Measurements from ENCODE around the gene RPP14. TPM values are rescaled to one million over a fixed set of nuclear protein-coding genes. Genes with fewer than 3 reads are reported as not detected.

The RPP14 gene
- total and polyA plus RNA-seq, 2 experiments from 2014 or later, result 11.7 to 18.6 TPM

DNA sequence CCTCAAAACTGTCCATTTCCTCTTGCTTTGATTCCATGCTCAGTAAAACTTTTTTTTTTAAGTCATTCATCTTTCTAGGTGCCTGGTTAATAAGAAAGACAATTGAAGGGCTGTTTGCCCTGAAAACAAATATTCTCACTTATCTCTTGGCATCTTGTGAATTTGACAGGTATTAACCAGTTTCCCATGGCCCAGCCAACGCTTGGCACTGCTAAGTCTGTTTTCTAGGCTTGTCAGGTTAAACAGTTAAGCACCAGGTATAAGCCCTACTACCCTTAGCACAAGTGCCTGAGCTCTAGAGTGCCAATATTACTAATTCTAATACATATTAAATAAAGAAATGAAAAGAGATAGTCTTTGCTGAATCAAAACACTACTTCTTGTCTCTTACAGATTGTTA is 63.0 kb downstream of the RPP14 start (continued):
- TF ChIP-seq EZH2 (IDR thresholded peaks at IDR 0.05; ENCODE audit: low read depth, unreplicated experiment) (no peak), EZH2phosphoT487 (IDR thresholded peaks at IDR 0.05; ENCODE audit: unreplicated experiment) (no peak), STAT1 (IDR thresholded peaks at IDR 0.05; ENCODE audit: unreplicated experiment) (no peak)
- TF ChIP-seq, protein P1, sequence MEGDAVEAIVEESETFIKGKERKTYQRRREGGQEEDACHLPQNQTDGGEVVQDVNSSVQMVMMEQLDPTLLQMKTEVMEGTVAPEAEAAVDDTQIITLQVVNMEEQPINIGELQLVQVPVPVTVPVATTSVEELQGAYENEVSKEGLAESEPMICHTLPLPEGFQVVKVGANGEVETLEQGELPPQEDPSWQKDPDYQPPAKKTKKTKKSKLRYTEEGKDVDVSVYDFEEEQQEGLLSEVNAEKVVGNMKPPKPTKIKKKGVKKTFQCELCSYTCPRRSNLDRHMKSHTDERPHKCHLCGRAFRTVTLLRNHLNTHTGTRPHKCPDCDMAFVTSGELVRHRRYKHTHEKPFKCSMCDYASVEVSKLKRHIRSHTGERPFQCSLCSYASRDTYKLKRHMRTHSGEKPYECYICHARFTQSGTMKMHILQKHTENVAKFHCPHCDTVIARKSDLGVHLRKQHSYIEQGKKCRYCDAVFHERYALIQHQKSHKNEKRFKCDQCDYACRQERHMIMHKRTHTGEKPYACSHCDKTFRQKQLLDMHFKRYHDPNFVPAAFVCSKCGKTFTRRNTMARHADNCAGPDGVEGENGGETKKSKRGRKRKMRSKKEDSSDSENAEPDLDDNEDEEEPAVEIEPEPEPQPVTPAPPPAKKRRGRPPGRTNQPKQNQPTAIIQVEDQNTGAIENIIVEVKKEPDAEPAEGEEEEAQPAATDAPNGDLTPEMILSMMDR (conservative IDR thresholded peaks at IDR 0.05; ENCODE audit: low read depth in 2 of 2), result no peak

Small RNAs within 50 kb of the gene (small RNA-seq; reads per million reads assigned to genes)
- not detected for gene AC098479.1 (ENCODE audit: low replicate concordance)

Other genes with a start within 250 kb of the RPP14 start
- not detected in 2 replicates for gene DNASE1L3, start 95.3 kb upstream of the RPP14 start, total RNA-seq (2014; rRNA removed; shearing (Covaris generic))
- gene DNASE1L3, start 95.3 kb upstream of the RPP14 start, polyA plus RNA-seq (2016; fragmentation: Nextera tagmentation; extraction: Ambion mirVana), result not detected in 2 replicates
- gene ABHD6, start 68.5 kb upstream of the RPP14 start, total RNA-seq (2014; rRNA removed; shearing (Covaris generic)), result 5.5 and 6.5 TPM in 2 replicates
- 3.7 TPM in 2 replicates for gene ABHD6, start 68.5 kb upstream of the RPP14 start, polyA plus RNA-seq (2016; fragmentation: Nextera tagmentation; extraction: Ambion mirVana)
- 8.7 and 19.3 TPM in 2 replicates for gene HTD2, start 275 bp downstream of the RPP14 start, total RNA-seq (2014; rRNA removed; shearing (Covaris generic))
- gene HTD2, start 275 bp downstream of the RPP14 start, polyA plus RNA-seq (2016; fragmentation: Nextera tagmentation; extraction: Ambion mirVana), result 22.0 and 24.2 TPM in 2 replicates
- 6.5 and 9.1 TPM in 2 replicates for gene PXK, start 26.6 kb downstream of the RPP14 start, total RNA-seq (2014; rRNA removed; shearing (Covaris generic))
- gene PXK, start 26.6 kb downstream of the RPP14 start, polyA plus RNA-seq (2016; fragmentation: Nextera tagmentation; extraction: Ambion mirVana), result 6.4 and 7.0 TPM in 2 replicates
- 153 and 222 TPM in 2 replicates for gene PDHB, start 127.6 kb downstream of the RPP14 start, total RNA-seq (2014; rRNA removed; shearing (Covaris generic))
- 161 and 172 TPM in 2 replicates for gene PDHB, start 127.6 kb downstream of the RPP14 start, polyA plus RNA-seq (2016; fragmentation: Nextera tagmentation; extraction: Ambion mirVana)
- gene KCTD6, start 185.9 kb downstream of the RPP14 start, total RNA-seq (2014; rRNA removed; shearing (Covaris generic)), result 22.8 and 28.3 TPM in 2 replicates
- gene KCTD6, start 185.9 kb downstream of the RPP14 start, polyA plus RNA-seq (2016; fragmentation: Nextera tagmentation; extraction: Ambion mirVana), result 27.0 and 34.6 TPM in 2 replicates
- 0.31 and 1.1 TPM in 2 replicates for gene ACOX2, start 230.9 kb downstream of the RPP14 start, total RNA-seq (2014; rRNA removed; shearing (Covaris generic))
- gene ACOX2, start 230.9 kb downstream of the RPP14 start, polyA plus RNA-seq (2016; fragmentation: Nextera tagmentation; extraction: Ambion mirVana), result 1.9 and 2.9 TPM in 2 replicates

All from GM23338 (cell line).